A549 (cell line): ENCODE measurements around the gene CUL3. TPM values are rescaled to one million over a fixed set of nuclear protein-coding genes. Genes with fewer than 3 reads are reported as not detected.

Experiments
- ATAC-seq, 2 experiments: fragments of 200-7000 bp in 1 of 2; fragments of >200 bp in 1 of 2; cut with Nextera tagmentation in 1 of 2; cut with Tn5 transposase in 1 of 2; 3 replicates each; pipeline versions ENCODE4 v1.8.0 to v1.9.1; 2018 to 2020; ENCODE audit warnings: mild to moderate bottlenecking in 1 of 2, moderate library complexity in 1 of 2
- CTCF ChIA-PET: fragments of 300-600 bp; sonication (Branson Sonifier 250); formaldehyde crosslinking; extraction: SDS; loops from one replicate; lab custom pipeline; 2021; ENCODE audit warnings: antibody characterized with exemption, inconsistent platforms; lab: Yijun Ruan, JAX
- POLR2A ChIA-PET: fragments of 350-600 bp; formaldehyde crosslinking; extraction: SDS; loops from one replicate; lab custom pipeline; 2021; ENCODE audit warnings: antibody characterized with exemption, inconsistent platforms; lab: Yijun Ruan, JAX
- DNase-seq, 2 experiments: peaks; one replicate each; pipeline versions ENCODE4 v3.0.0 to v3.0.0-alpha.2; 2011 to 2016; ENCODE audit warnings: low read depth in 1 of 2, low spot score in 1 of 2
- FAIRE-seq: peaks from 2 replicates; lab custom pipeline; 2011; peaks lifted over from hg19 to GRCh38; lab: Jason Lieb, UNC
- H3K27ac ChIP-seq, 2 experiments: fragments of >200 bp; sonication (Bioruptor Twin); formaldehyde crosslinking; 3 replicates each; pipeline ENCODE4 v1.5.1; 2016 to 2017
- H3K4me1 ChIP-seq: fragments of >200 bp; sonication (Bioruptor Twin); formaldehyde crosslinking; 3 replicates; pipeline ENCODE4 v1.6.1; 2016
- H3K4me2 ChIP-seq: fragments of >200 bp; sonication (Bioruptor Twin); formaldehyde crosslinking; 3 replicates; pipeline ENCODE4 v1.6.1; 2016
- H3K4me3 ChIP-seq: fragments of >200 bp; sonication (Bioruptor Twin); formaldehyde crosslinking; 3 replicates; pipeline ENCODE4 v1.5.1; 2016
- H3K9me3 ChIP-seq: fragments of >200 bp; sonication (Bioruptor Twin); formaldehyde crosslinking; 3 replicates; pipeline ENCODE4 v1.6.1; 2016
- BCL3 ChIP-seq: fragments of >200 bp; sonication (Bioruptor Twin); formaldehyde crosslinking; IDR thresholded peaks from 3 replicates; pipeline ENCODE4 v1.6.1; 2016
- CBX2 ChIP-seq: fragments of 200-600 bp; sonication (generic); IDR thresholded peaks from 2 replicates; pipeline ENCODE4 v1.6.1; 2016; ENCODE audit warnings: low read depth, mild to moderate bottlenecking, borderline replicate concordance
- CBX8 ChIP-seq: fragments of 200-600 bp; sonication (generic); IDR thresholded peaks from 2 replicates; pipeline ENCODE4 v1.6.1; 2016
- CHD4 ChIP-seq: fragments of 200-600 bp; sonication (generic); IDR thresholded peaks from 2 replicates; pipeline ENCODE4 v1.6.1; 2016; ENCODE audit warnings: antibody characterized with exemption, mild to moderate bottlenecking, borderline replicate concordance
- CTCF ChIP-seq: fragments of >200 bp; sonication (Bioruptor Twin); formaldehyde crosslinking; IDR thresholded peaks from 3 replicates; pipeline ENCODE4 v1.5.1; 2016
- EHMT2 ChIP-seq: fragments of 200-600 bp; sonication (generic); IDR thresholded peaks from 2 replicates; pipeline ENCODE4 v1.6.1; 2016; ENCODE audit warnings: antibody characterized with exemption, low read depth, mild to moderate bottlenecking, moderate library complexity
- FOSB ChIP-seq: fragments of 250-450 bp; sonication (Bioruptor Pico); IDR thresholded peaks from 2 replicates; pipeline ENCODE4 v1.5.0; 2020; ENCODE audit warnings: mild to moderate bottlenecking, moderate library complexity
- FOSL2 ChIP-seq, 2 experiments: fragments of 450-650 bp in 1 of 2; fragments of >200 bp in 1 of 2; sonication (Bioruptor Twin) in 1 of 2; formaldehyde crosslinking; IDR thresholded peaks; 2 replicates each; pipeline versions ENCODE4 v1.5.0 to v1.6.1; 2016 to 2020; ENCODE audit warnings: mild to moderate bottlenecking in 1 of 2, moderate library complexity in 1 of 2
- GATA3 ChIP-seq: IDR thresholded peaks from 2 replicates; pipeline ENCODE4 v1.6.1; 2012; ENCODE audit warnings: borderline replicate concordance
- HEYL ChIP-seq: fragments of 250-450 bp; sonication (Bioruptor Pico); IDR thresholded peaks from 2 replicates; pipeline ENCODE4 v1.8.0; 2021; ENCODE audit warnings: mild to moderate bottlenecking, moderate library complexity
- HOXA7 ChIP-seq: fragments of 250-450 bp; sonication (Bioruptor Pico); IDR thresholded peaks from 2 replicates; pipeline ENCODE4 v1.5.0; 2020; ENCODE audit warnings: mild to moderate bottlenecking, moderate library complexity
- HOXB13 ChIP-seq: fragments of 250-450 bp; sonication (Bioruptor Pico); IDR thresholded peaks from 2 replicates; pipeline ENCODE4 v1.5.0; 2020; ENCODE audit warnings: low read depth, mild to moderate bottlenecking, moderate library complexity
- HOXB5 ChIP-seq: fragments of 250-450 bp; sonication (Bioruptor Pico); IDR thresholded peaks from 2 replicates; pipeline ENCODE4 v1.5.0; 2020; ENCODE audit warnings: mild to moderate bottlenecking, moderate library complexity
- JUN ChIP-seq, 2 experiments: fragments of >200 bp; sonication (Bioruptor Twin); formaldehyde crosslinking; IDR thresholded peaks; 2 replicates in 1 of 2; 3 replicates in 1 of 2; pipeline ENCODE4 v1.6.1; 2016 to 2017
- JUNB ChIP-seq: fragments of >200 bp; sonication (Bioruptor Twin); formaldehyde crosslinking; IDR thresholded peaks from 2 replicates; pipeline ENCODE4 v1.6.1; 2016
- KDM1A ChIP-seq: fragments of 200-600 bp; sonication (generic); IDR thresholded peaks from 2 replicates; pipeline ENCODE4 v1.6.1; 2016; ENCODE audit warnings: low read depth, mild to moderate bottlenecking
- KDM5A ChIP-seq: fragments of 200-600 bp; sonication (generic); IDR thresholded peaks from 2 replicates; pipeline ENCODE4 v1.6.1; 2016; ENCODE audit warnings: antibody characterized with exemption, mild to moderate bottlenecking
- MAZ ChIP-seq: fragments of 150-350 bp; IDR thresholded peaks from 2 replicates; pipeline ENCODE4 v1.6.1; 2014; ENCODE audit warnings: antibody characterized with exemption, low read depth, low read length, borderline replicate concordance
- NFE2L2 ChIP-seq: fragments of 150-350 bp; conservative IDR thresholded peaks from 2 replicates; pipeline ENCODE4 v1.6.1; 2014; ENCODE audit warnings: low read length
- NPAS2 ChIP-seq: fragments of 250-450 bp; sonication (Bioruptor Pico); IDR thresholded peaks from 2 replicates; pipeline ENCODE4 v1.8.0; 2022; ENCODE audit warnings: mild to moderate bottlenecking, moderate library complexity, borderline replicate concordance
- NR3C1 ChIP-seq: fragments of >200 bp; sonication (Bioruptor Twin); formaldehyde crosslinking; IDR thresholded peaks from 3 replicates; pipeline ENCODE4 v1.6.1; 2017
- PHF8 ChIP-seq: fragments of 200-600 bp; sonication (generic); IDR thresholded peaks from 2 replicates; pipeline ENCODE4 v1.6.1; 2016; ENCODE audit warnings: low read depth, mild to moderate bottlenecking, antibody characterized with exemption, moderate library complexity, borderline replicate concordance
- RAD21 ChIP-seq, 2 experiments: fragments of >200 bp in 1 of 2; sonication (Bioruptor Twin) in 1 of 2; formaldehyde crosslinking in 1 of 2; IDR thresholded peaks in 1 of 2; conservative IDR thresholded peaks in 1 of 2; 2 replicates in 1 of 2; 3 replicates in 1 of 2; pipeline ENCODE4 v1.6.1; 2012 to 2018; ENCODE audit warnings: inconsistent platforms in 1 of 2
- RARB ChIP-seq: fragments of 250-450 bp; sonication (Bioruptor Pico); IDR thresholded peaks from 2 replicates; pipeline ENCODE4 v1.8.0; 2021; ENCODE audit warnings: mild to moderate bottlenecking, moderate library complexity
- REST ChIP-seq: fragments of 200-600 bp; sonication (generic); IDR thresholded peaks from 2 replicates; pipeline ENCODE4 v1.6.1; 2016; ENCODE audit warnings: antibody characterized with exemption, mild to moderate bottlenecking, moderate library complexity
- SREBF2 ChIP-seq: fragments of 450-650 bp; IDR thresholded peaks from 2 replicates; pipeline ENCODE4 v1.6.1; 2014; ENCODE audit warnings: mild to moderate bottlenecking, moderate library complexity
- ZC3H11A ChIP-seq: fragments of 450-650 bp; IDR thresholded peaks from 2 replicates; pipeline ENCODE4 v1.6.1; 2014; ENCODE audit warnings: antibody characterized with exemption, mild to moderate bottlenecking
- ZFP36 ChIP-seq: fragments of 450-650 bp; IDR thresholded peaks from 2 replicates; pipeline ENCODE4 v1.6.1; 2014; ENCODE audit warnings: borderline replicate concordance; ENCODE audit not compliant: partially characterized antibody
- ZSCAN20 ChIP-seq: fragments of 250-450 bp; sonication (Bioruptor Pico); IDR thresholded peaks from 2 replicates; pipeline ENCODE4 v1.8.0; 2022; ENCODE audit warnings: mild to moderate bottlenecking, moderate library complexity
- WGBS: methylation state at CpG from one replicate; pipeline ENCODE4 v1.1.6; 2017; ENCODE audit errors: missing lambda C conversion rate; 5-methylcytosine and 5-hydroxymethylcytosine counted together
- polyA plus RNA-seq, 4 experiments: library from polyadenylated mRNA; depleted of rRNA in 3 of 4; stranded (reverse); fragments of >200 nt; fragmentation: RNase III in 1 of 4; extraction: RNeasy Plus Mini Kit Qiagen cat#74134 plus additional on column Dnase treatment in 1 of 4; gene quantifications; 2 replicates in 3 of 4; 3 replicates in 1 of 4; pipeline ENCODE4 v1.2.3, GENCODE V29; 2011 to 2017
- TF ChIP-seq, protein P1 (sequence below): IDR thresholded peaks from 2 replicates; pipeline ENCODE4 v1.6.1; 2012
- TF ChIP-seq, protein P2 (sequence below): IDR thresholded peaks from 2 replicates; pipeline ENCODE4 v1.6.1; 2012; ENCODE audit warnings: low read depth, borderline replicate concordance
- TF ChIP-seq, protein P3 (sequence below): fragments of 250-450 bp; sonication (Bioruptor Pico); IDR thresholded peaks from 2 replicates; pipeline ENCODE4 v1.5.0; 2020; ENCODE audit warnings: low read depth, mild to moderate bottlenecking, moderate library complexity

Gene CUL3
- polyA plus RNA-seq, 2 of the 4 experiments (the other 2 are of a cell fraction), result 70.5 to 73.9 TPM

DNA sequence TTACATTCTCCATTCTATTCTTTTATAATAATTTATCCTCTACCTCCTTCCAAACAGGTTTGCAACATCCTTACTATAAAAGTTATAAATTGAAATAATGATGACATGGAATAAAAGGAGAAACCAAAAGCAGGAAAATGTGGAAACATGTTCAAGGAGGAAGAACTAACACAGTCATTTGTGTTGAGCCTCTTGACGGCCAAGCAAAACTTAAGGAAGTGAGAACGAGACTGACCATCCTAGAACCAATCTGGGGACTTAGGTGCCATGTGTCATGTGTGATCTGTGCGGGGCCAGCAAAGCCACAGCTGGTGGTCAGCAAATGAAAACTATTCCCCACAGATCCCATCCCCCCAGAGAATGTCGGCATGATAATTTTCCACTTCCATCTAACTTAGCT, 157.7 kb downstream of the CUL3 start:
- DNase-seq (no peak), ATAC-seq (no peak), FAIRE-seq (no peak)
- 47% methylated on average over 4 of the region's 4 CpGs for WGBS
- ChIA-PET POLR2A (no interaction called here), CTCF (no interaction called here)
- H3K4me2 ChIP-seq, result no peak overlapping the region
- H3K4me3 ChIP-seq, result no peak overlapping the region
- no peak for TF ChIP-seq MAZ
- TF ChIP-seq KDM1A, result no peak
- TF ChIP-seq REST, result no peak
- TF ChIP-seq FOSB (CRISPR knock-in tag), result no peak
- TF ChIP-seq RAD21 (conservative IDR thresholded peaks at IDR 0.05 in 1 of 2, IDR thresholded peaks at IDR 0.05 in 1 of 2), result no peak
- TF ChIP-seq CHD4, result no peak
- no peak for TF ChIP-seq ZFP36
- no peak for TF ChIP-seq NR3C1
- TF ChIP-seq BCL3, result no peak
- TF ChIP-seq FOSL2 (IDR thresholded peaks at IDR 0.05), result no peak
- no peak for TF ChIP-seq FOSL2 (CRISPR knock-in tag; IDR thresholded peaks at IDR 0.05)
- TF ChIP-seq ZSCAN20 (CRISPR knock-in tag), result no peak
- TF ChIP-seq HOXB13 (CRISPR knock-in tag), result no peak
- TF ChIP-seq ZC3H11A, result no peak
- TF ChIP-seq, protein P1, sequence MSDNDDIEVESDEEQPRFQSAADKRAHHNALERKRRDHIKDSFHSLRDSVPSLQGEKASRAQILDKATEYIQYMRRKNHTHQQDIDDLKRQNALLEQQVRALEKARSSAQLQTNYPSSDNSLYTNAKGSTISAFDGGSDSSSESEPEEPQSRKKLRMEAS, result no peak
- no peak for TF ChIP-seq GATA3
- no peak for TF ChIP-seq HOXA7
- no peak for TF ChIP-seq PHF8
- no peak for TF ChIP-seq JUN (IDR thresholded peaks at IDR 0.05)
- no peak for TF ChIP-seq CTCF
- TF ChIP-seq EHMT2, result no peak
- no peaks in the 10 kb centered on the region for H3K4me1 ChIP-seq
- H3K27ac ChIP-seq, result no peak overlapping the region
- no peaks in the 10 kb centered on the region for H3K9me3 ChIP-seq

DNA sequence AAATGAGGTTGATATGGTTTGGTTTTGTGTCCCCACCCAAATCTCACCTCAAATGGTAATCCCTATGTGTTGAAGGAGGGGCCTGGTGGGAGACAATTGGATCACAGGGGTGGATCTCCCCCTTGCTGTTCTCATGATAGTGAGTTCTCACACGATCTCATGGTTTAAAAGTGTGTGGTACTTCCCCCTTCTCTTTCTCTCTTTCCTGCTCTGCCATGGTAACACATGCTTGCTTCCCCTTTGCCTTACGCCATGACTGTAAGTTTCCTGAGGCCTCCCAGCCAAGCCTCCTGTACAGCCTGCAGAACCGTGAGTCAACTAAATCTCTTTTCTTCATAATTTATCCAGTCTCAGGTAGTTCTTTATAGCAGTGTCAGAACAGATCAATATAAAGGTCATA, 158.5 kb downstream of the CUL3 start:
- FAIRE-seq (no peak), ATAC-seq (no peak), DNase-seq (no peak)
- no peak overlapping the region for H3K27ac ChIP-seq
- H3K4me1 ChIP-seq, result no peaks in the 10 kb centered on the region
- no peak overlapping the region for H3K4me3 ChIP-seq
- H3K4me2 ChIP-seq, result no peak overlapping the region
- H3K9me3 ChIP-seq, result no peaks in the 10 kb centered on the region
- POLR2A ChIA-PET, result no interaction called here
- CTCF ChIA-PET, result no interaction called here
- 50% methylated on average over 3 of the region's 3 CpGs for WGBS
- TF ChIP-seq HOXB5 (CRISPR knock-in tag) (no peak), HEYL (no peak), NFE2L2 (no peak), NPAS2 (CRISPR knock-in tag) (no peak), ZC3H11A (no peak), JUNB (no peak), CBX2 (no peak), KDM5A (no peak), RARB (CRISPR knock-in tag) (no peak), FOSL2 (IDR thresholded peaks at IDR 0.05) (no peak), FOSL2 (CRISPR knock-in tag; IDR thresholded peaks at IDR 0.05) (no peak), CBX8 (no peak), SREBF2 (no peak)
- TF ChIP-seq, protein P2, sequence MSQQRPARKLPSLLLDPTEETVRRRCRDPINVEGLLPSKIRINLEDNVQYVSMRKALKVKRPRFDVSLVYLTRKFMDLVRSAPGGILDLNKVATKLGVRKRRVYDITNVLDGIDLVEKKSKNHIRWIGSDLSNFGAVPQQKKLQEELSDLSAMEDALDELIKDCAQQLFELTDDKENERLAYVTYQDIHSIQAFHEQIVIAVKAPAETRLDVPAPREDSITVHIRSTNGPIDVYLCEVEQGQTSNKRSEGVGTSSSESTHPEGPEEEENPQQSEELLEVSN, result no peak
- TF ChIP-seq, protein P3, sequence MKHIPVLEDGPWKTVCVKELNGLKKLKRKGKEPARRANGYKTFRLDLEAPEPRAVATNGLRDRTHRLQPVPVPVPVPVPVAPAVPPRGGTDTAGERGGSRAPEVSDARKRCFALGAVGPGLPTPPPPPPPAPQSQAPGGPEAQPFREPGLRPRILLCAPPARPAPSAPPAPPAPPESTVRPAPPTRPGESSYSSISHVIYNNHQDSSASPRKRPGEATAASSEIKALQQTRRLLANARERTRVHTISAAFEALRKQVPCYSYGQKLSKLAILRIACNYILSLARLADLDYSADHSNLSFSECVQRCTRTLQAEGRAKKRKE (CRISPR knock-in tag), result no peak
